OCI-LY7 (cell line): ENCODE measurements around the gene UBAP1L. TPM values are rescaled to one million over a fixed set of nuclear protein-coding genes. Genes with fewer than 3 reads are reported as not detected.

ENCODE experiments used
- BruUV-seq: library from RNA; stranded (reverse); fragments of 400-500 nt; replicated peaks from 2 replicates; lab custom pipeline; 2021; lab: Mats Ljungman, UMichigan
- CTCF ChIA-PET: fragments of 300-600 bp; sonication (Branson Sonifier 250); formaldehyde crosslinking; loops from one replicate; lab custom pipeline; 2022; ENCODE audit warnings: antibody characterized with exemption; ENCODE audit not compliant: unreplicated experiment; lab: Charles Lee
- POLR2A ChIA-PET: fragments of 300-600 bp; sonication (Branson Sonifier 250); formaldehyde crosslinking; loops from one replicate; lab custom pipeline; 2022; ENCODE audit warnings: antibody characterized with exemption; lab: Charles Lee
- DNase-seq: peaks from one replicate; pipeline ENCODE4 v3.0.0-alpha.2; 2015; ENCODE audit warnings: low spot score
- H2AFZ ChIP-seq: fragments of 200-600 bp; sonication (generic), shearing (Covaris generic); 2 replicates; pipeline ENCODE4 v1.6.1; 2014; ENCODE audit warnings: mild to moderate bottlenecking, antibody characterized with exemption, low read length, moderate library complexity
- H3K27ac ChIP-seq: fragments of 200-600 bp; sonication (generic); 2 replicates; pipeline ENCODE4 v1.5.1; 2014; ENCODE audit warnings: mixed run types, low read depth, mild to moderate bottlenecking, moderate library complexity, low read length, inconsistent platforms; ENCODE audit not compliant: poor library complexity, severe bottlenecking
- H3K36me3 ChIP-seq: fragments of 200-600 bp; sonication (generic); 2 replicates; pipeline ENCODE4 v1.6.1; 2014; ENCODE audit warnings: mild to moderate bottlenecking, antibody characterized with exemption, low read length, moderate library complexity, mixed read lengths; ENCODE audit not compliant: insufficient read depth
- H3K4me1 ChIP-seq: fragments of 200-600 bp; sonication (generic); 2 replicates; pipeline ENCODE4 v1.5.1; 2014; ENCODE audit warnings: mild to moderate bottlenecking, low read length; ENCODE audit not compliant: insufficient read depth, poor library complexity, severe bottlenecking
- H3K4me2 ChIP-seq: fragments of 200-600 bp; sonication (generic); 2 replicates; pipeline ENCODE4 v1.6.1; 2014; ENCODE audit warnings: mild to moderate bottlenecking, low read length
- H3K4me3 ChIP-seq: fragments of 200-600 bp; sonication (generic); 2 replicates; pipeline ENCODE4 v1.5.1; 2014; ENCODE audit warnings: mild to moderate bottlenecking, low read depth, low read length; ENCODE audit not compliant: poor library complexity, severe bottlenecking
- H3K79me2 ChIP-seq: fragments of 200-600 bp; sonication (generic); 2 replicates; pipeline ENCODE4 v1.6.1; 2016; ENCODE audit warnings: low read depth, mild to moderate bottlenecking, low read length, moderate library complexity, mixed read lengths; ENCODE audit not compliant: insufficient read depth
- H3K9me2 ChIP-seq: fragments of 200-600 bp; sonication (generic); 2 replicates; pipeline ENCODE4 v1.6.1; 2016; ENCODE audit warnings: mild to moderate bottlenecking, low read length, mixed read lengths; ENCODE audit not compliant: insufficient read depth
- H3K9me3 ChIP-seq: fragments of 200-600 bp; sonication (generic); 2 replicates; pipeline ENCODE4 v1.6.1; 2014; ENCODE audit warnings: mild to moderate bottlenecking, mixed run types, low read length, mixed read lengths
- H4K20me1 ChIP-seq: fragments of 200-600 bp; sonication (generic); 2 replicates; pipeline ENCODE4 v1.6.1; 2014; ENCODE audit warnings: mild to moderate bottlenecking, antibody characterized with exemption, low read length, moderate library complexity, mixed read lengths; ENCODE audit not compliant: insufficient read depth
- CTCF ChIP-seq: fragments of 200-600 bp; sonication (generic); conservative IDR thresholded peaks from 2 replicates; pipeline ENCODE4 v1.5.1; 2014; ENCODE audit warnings: mild to moderate bottlenecking, antibody characterized with exemption, low read length, moderate library complexity, mixed read lengths
- EZH2phosphoT487 ChIP-seq: fragments of 200-600 bp; sonication (generic); IDR thresholded peaks from 2 replicates; pipeline ENCODE4 v1.6.1; 2018; ENCODE audit warnings: low read depth, borderline replicate concordance, mild to moderate bottlenecking, mixed run types, antibody characterized with exemption, low read length, moderate library complexity, mixed read lengths
- intact Hi-C: fragments of 100-400 bp; cut with micrococcal nuclease; formaldehyde crosslinking; loops from one replicate; pipeline ENCODE4 v1.10.0; 2022; ENCODE audit not compliant: unreplicated experiment
- total RNA-seq, 2 experiments: library from RNA; depleted of rRNA in 1 of 2; stranded (reverse); fragments of >200 nt in 1 of 2; shearing (Covaris generic) in 1 of 2; gene quantifications; 2 replicates each; pipeline ENCODE4 v1.2.3, GENCODE V29; 2014 to 2022

The UBAP1L gene
- total RNA-seq, 2 experiments from 2014 or later = 7.4 to 8.3 TPM

GRCh38 chr15:65049418-65049840 is 65.6 kb downstream of the UBAP1L start:
- TF ChIP-seq CTCF (no peak), EZH2phosphoT487 (no peak)
- Histone ChIP-seq H3K4me1 (peaks cover 19% of the 10 kb centered on the region), H3K9me2 (no peaks in the 10 kb centered on the region), H3K27ac (no peak overlapping the region), H3K79me2 (no peaks in the 10 kb centered on the region), H4K20me1 (no peaks in the 10 kb centered on the region), H2AFZ (no peak overlapping the region), H3K4me3 (peak overlapping the region; percentile 37), H3K36me3 (no peaks in the 10 kb centered on the region), H3K4me2 (peak overlapping the region; percentile 65), H3K9me3 (no peaks in the 10 kb centered on the region)
- peak; percentile 90 for DNase-seq
- ChIA-PET CTCF (interaction anchor here (0.6 kb wide), 1 partner anchor 27 kb away, joined by 3 read pairs; the partner anchor contains the start of gene KBTBD13), POLR2A (no interaction called here)
- no TSS peak for BruUV-seq
- intact Hi-C loops = no loop called here

- intact Hi-C loops = no loop called here
- BruUV-seq = no TSS peak
- POLR2A ChIA-PET = interaction anchor here (0.6 kb wide), 1 partner anchor 270 kb away, joined by 3 read pairs; no protein-coding TSS in a partner anchor
Observed at GRCh38 chr15:65048241-65048640, 66.8 kb downstream of the UBAP1L start.

More at GRCh38 chr15:65048241-65048640, 66.8 kb downstream of the UBAP1L start:
- Histone ChIP-seq H3K4me2 (no peak overlapping the region), H3K9me2 (no peaks in the 10 kb centered on the region), H3K4me1 (peaks cover 19% of the 10 kb centered on the region), H4K20me1 (no peaks in the 10 kb centered on the region), H3K27ac (no peak overlapping the region), H3K79me2 (no peaks in the 10 kb centered on the region), H3K36me3 (no peaks in the 10 kb centered on the region), H3K4me3 (no peak overlapping the region), H2AFZ (no peak overlapping the region), H3K9me3 (no peaks in the 10 kb centered on the region)
- DNase-seq = no peak
- TF ChIP-seq EZH2phosphoT487 (no peak), CTCF (no peak)
- CTCF ChIA-PET = no interaction called here
